ENCODE measurements around the gene PRSS3.
"Not testable (repeated sequence)": the region's sequence is repeated elsewhere in the genome, so short reads cannot be mapped to it uniquely, and the experiment has no call there.

PRSS3 gene

GRCh38 chr9:33795281-33795680 lies at the start of gene PRSS3:
PRSS3 (plus strand) TSS chr9:33795561; CDS start chr9:33795574, 13 bp downstream.
- no peak for DNase-seq (ENCODE audit: low spot score)

GRCh38 chr9:33748633-33749304 lies 46.6 kb upstream of the PRSS3 start:
- peak; percentile 30 for DNase-seq (ENCODE audit: low spot score)

GRCh38 chr9:33749305-33749654 lies 46.1 kb upstream of the PRSS3 start:
- DNase-seq (ENCODE audit: low spot score): not testable (repeated sequence)

- no peak for DNase-seq (ENCODE audit: low spot score)
These were observed 45.0 kb upstream of the PRSS3 start for GRCh38 chr9:33750307-33750838.

GRCh38 chr9:33750839-33751339 lies 44.5 kb upstream of the PRSS3 start:
- DNase-seq (ENCODE audit: low spot score): no peak

- no peak for DNase-seq (ENCODE audit: low spot score)
These were observed 43.7 kb upstream of the PRSS3 start for GRCh38 chr9:33751536-33752129.

GRCh38 chr9:33752130-33752637 lies 43.2 kb upstream of the PRSS3 start:
- DNase-seq (ENCODE audit: low spot score): no peak

GRCh38 chr9:33752789-33753188 lies 42.6 kb upstream of the PRSS3 start:
- not testable (repeated sequence) for DNase-seq (ENCODE audit: low spot score)

GRCh38 chr9:33759648-33760047 lies 35.7 kb upstream of the PRSS3 start:
- DNase-seq (ENCODE audit: low spot score): not testable (repeated sequence)

GRCh38 chr9:33762343-33762742 lies 33.0 kb upstream of the PRSS3 start:
- DNase-seq (ENCODE audit: low spot score): no peak

GRCh38 chr9:33763709-33764108 lies 31.7 kb upstream of the PRSS3 start:
- not testable (repeated sequence) for DNase-seq (ENCODE audit: low spot score)

- DNase-seq (ENCODE audit: low spot score): no peak
These were observed 29.9 kb upstream of the PRSS3 start for GRCh38 chr9:33765411-33765810.

GRCh38 chr9:33770156-33770880 lies 25.0 kb upstream of the PRSS3 start:
- DNase-seq (ENCODE audit: low spot score): not testable (repeated sequence)

- DNase-seq (ENCODE audit: low spot score): not testable (repeated sequence)
These were observed 22.2 kb upstream of the PRSS3 start for GRCh38 chr9:33773135-33773534.

- DNase-seq (ENCODE audit: low spot score): not testable (repeated sequence)
These were observed 21.2 kb upstream of the PRSS3 start for GRCh38 chr9:33774074-33774659.

GRCh38 chr9:33776578-33776977 lies 18.8 kb upstream of the PRSS3 start:
- DNase-seq (ENCODE audit: low spot score): no peak

- DNase-seq (ENCODE audit: low spot score): peak; percentile 68
These were observed 16.5 kb upstream of the PRSS3 start for GRCh38 chr9:33778700-33779351.

GRCh38 chr9:33780276-33780675 lies 15.1 kb upstream of the PRSS3 start:
- no peak for DNase-seq (ENCODE audit: low spot score)

- DNase-seq (ENCODE audit: low spot score): no peak
These were observed 13.6 kb upstream of the PRSS3 start for GRCh38 chr9:33781736-33782135.

GRCh38 chr9:33782395-33783152 lies 12.8 kb upstream of the PRSS3 start:
- no peak for DNase-seq (ENCODE audit: low spot score)

GRCh38 chr9:33785914-33786313 lies 9.4 kb upstream of the PRSS3 start:
- no peak for DNase-seq (ENCODE audit: low spot score)
